ENCODE results near the gene FADS1. TPM values are rescaled to one million over a fixed set of nuclear protein-coding genes. Genes with fewer than 3 reads are reported as not detected.
A peak's percentile ranks its signal among the peaks of the same experiment; 100 is the strongest.

The FADS1 gene
- total and polyA plus RNA-seq, 2 donors (not counting 1 experiment from before 2014, with no cell fraction given), result 173 to 208 TPM

DNA sequence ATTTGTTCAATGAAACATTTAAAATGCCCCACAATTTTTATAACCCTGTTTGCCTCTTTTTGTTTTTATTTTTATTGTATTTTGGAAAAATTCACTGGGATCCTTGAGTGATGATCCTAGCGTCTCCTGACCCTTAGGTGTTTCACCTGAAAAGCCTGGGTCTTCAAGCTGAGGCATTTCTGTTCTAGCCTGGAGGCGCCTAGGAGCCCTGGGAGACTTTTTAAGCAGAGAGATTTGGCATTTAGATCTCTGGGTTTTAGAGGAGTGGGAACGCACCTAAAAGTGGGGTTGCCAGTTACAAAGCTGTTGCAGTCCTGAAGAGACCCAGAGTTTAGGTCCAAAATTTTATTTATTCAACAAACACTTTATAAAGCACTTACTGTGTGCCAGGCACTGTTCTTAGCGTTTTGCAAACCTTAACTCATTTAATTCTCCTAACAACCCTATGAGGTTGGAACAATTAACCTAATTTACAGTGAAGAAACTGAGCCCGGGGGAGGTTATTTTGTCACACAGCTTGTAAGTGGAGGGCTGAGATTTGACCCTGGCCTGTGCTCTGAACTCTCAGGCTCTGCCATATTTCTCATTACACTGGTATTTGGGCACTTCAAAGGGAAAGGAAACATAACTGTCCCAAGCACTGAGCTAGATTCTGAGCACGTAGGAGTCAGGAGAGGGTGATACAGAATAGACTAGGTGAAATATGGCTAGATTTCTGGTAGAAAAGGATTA, 834 bp upstream of the FADS1 start:
- no peak for DNase-seq (ENCODE audit: low read depth in 2 of 2)

GRCh38 chr11:61815790-61816735, 740 bp downstream of the FADS1 start:
- Histone ChIP-seq H3K4me1 (ENCODE audit: control insufficient read depth, extremely low read depth, insufficient read depth, low read length) (peaks cover 7% of the 10 kb centered on the region), H3K79me2 (ENCODE audit: control insufficient read depth, insufficient read depth, low read length) (peaks cover 11% of the 10 kb centered on the region), H3K4me3 (replicated peaks in 1 of 4; ENCODE audit: control extremely low read depth in 1 of 4, insufficient read depth in 1 of 4, low read depth in 3 of 4, low read length in 4 of 4) (peak overlapping the region; percentile 77 to 81 (median 79)), H3K36me3 (ENCODE audit: control insufficient read depth, insufficient read depth, low read length) (peaks cover 8% of the 10 kb centered on the region), H3K9me3 (ENCODE audit: control insufficient read depth, insufficient read depth, low read depth, low read length) (no peaks in the 10 kb centered on the region), H3K4me2 (ENCODE audit: extremely low read depth, insufficient read depth, low read length) (peak overlapping the region; percentile 42), H2AFZ (ENCODE audit: low read length) (no peak overlapping the region), H3K27me3 (ENCODE audit: control insufficient read depth, insufficient read depth, low read length) (no peaks in the 10 kb centered on the region), H3K27ac (ENCODE audit: insufficient read depth, low read length) (peak overlapping the region; percentile 98), H3K9ac (ENCODE audit: insufficient read depth, low read length) (peak overlapping the region; percentile 95), H4K20me1 (ENCODE audit: control insufficient read depth, extremely low read depth, insufficient read depth, low read length) (no peaks in the 10 kb centered on the region)
- DNase-seq (ENCODE audit: low read depth in 2 of 2), result peak; percentile 67 to 81
- TF ChIP-seq CTCF (conservative IDR thresholded peaks at IDR 0.05 in 1 of 2, IDR thresholded peaks at IDR 0.05 in 1 of 2; ENCODE audit: low read depth in 1 of 2, low read length in 2 of 2) (no peak), EZH2 (IDR thresholded peaks at IDR 0.05; ENCODE audit: low read length, missing control alignments) (no peak)

More for the DNA sequence above, 834 bp upstream of the FADS1 start:
- peak overlapping the region; percentile 84 for H3K4me2 ChIP-seq (ENCODE audit: extremely low read depth, insufficient read depth, low read length)
- H3K79me2 ChIP-seq (ENCODE audit: control insufficient read depth, insufficient read depth, low read length), result peaks cover 11% of the 10 kb centered on the region
- TF ChIP-seq EZH2 (IDR thresholded peaks at IDR 0.05; ENCODE audit: low read length, missing control alignments) (no peak), CTCF (conservative IDR thresholded peaks at IDR 0.05 in 1 of 2, IDR thresholded peaks at IDR 0.05 in 1 of 2; ENCODE audit: low read depth in 1 of 2, low read length in 2 of 2) (no peak)
- no peak overlapping the region for H2AFZ ChIP-seq (ENCODE audit: low read length)
- H4K20me1 ChIP-seq (ENCODE audit: control insufficient read depth, extremely low read depth, insufficient read depth, low read length), result no peaks in the 10 kb centered on the region
- H3K4me3 ChIP-seq (replicated peaks in 1 of 4; ENCODE audit: control extremely low read depth in 1 of 4, insufficient read depth in 1 of 4, low read depth in 3 of 4, low read length in 4 of 4), result peak overlapping the region; percentile 27 to 81 (median 58)
- no peaks in the 10 kb centered on the region for H3K27me3 ChIP-seq (ENCODE audit: control insufficient read depth, insufficient read depth, low read length)
- peaks cover 7% of the 10 kb centered on the region for H3K4me1 ChIP-seq (ENCODE audit: control insufficient read depth, extremely low read depth, insufficient read depth, low read length)
- H3K36me3 ChIP-seq (ENCODE audit: control insufficient read depth, insufficient read depth, low read length), result peaks cover 2% of the 10 kb centered on the region
- peak overlapping the region; percentile 58 for H3K27ac ChIP-seq (ENCODE audit: insufficient read depth, low read length)
- H3K9ac ChIP-seq (ENCODE audit: insufficient read depth, low read length), result peak overlapping the region; percentile 60
- H3K9me3 ChIP-seq (ENCODE audit: control insufficient read depth, insufficient read depth, low read depth, low read length), result no peaks in the 10 kb centered on the region
